ENCODE results near the gene BMP7.

The BMP7 gene

GRCh38 chr20:57147185-57147584 lies 119.3 kb downstream of the BMP7 start:
- DNase-seq (ENCODE audit: extremely low read depth, low read depth): no peak
- TF ChIP-seq, protein P1, sequence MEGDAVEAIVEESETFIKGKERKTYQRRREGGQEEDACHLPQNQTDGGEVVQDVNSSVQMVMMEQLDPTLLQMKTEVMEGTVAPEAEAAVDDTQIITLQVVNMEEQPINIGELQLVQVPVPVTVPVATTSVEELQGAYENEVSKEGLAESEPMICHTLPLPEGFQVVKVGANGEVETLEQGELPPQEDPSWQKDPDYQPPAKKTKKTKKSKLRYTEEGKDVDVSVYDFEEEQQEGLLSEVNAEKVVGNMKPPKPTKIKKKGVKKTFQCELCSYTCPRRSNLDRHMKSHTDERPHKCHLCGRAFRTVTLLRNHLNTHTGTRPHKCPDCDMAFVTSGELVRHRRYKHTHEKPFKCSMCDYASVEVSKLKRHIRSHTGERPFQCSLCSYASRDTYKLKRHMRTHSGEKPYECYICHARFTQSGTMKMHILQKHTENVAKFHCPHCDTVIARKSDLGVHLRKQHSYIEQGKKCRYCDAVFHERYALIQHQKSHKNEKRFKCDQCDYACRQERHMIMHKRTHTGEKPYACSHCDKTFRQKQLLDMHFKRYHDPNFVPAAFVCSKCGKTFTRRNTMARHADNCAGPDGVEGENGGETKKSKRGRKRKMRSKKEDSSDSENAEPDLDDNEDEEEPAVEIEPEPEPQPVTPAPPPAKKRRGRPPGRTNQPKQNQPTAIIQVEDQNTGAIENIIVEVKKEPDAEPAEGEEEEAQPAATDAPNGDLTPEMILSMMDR (IDR thresholded peaks at IDR 0.05; ENCODE audit: low read depth, low read length): no peak

GRCh38 chr20:57146155-57146554 lies 120.3 kb downstream of the BMP7 start:
- DNase-seq (ENCODE audit: extremely low read depth, low read depth): no peak
- TF ChIP-seq, protein P1 (IDR thresholded peaks at IDR 0.05; ENCODE audit: low read depth, low read length): no peak

GRCh38 chr20:57145089-57145631 lies 121.3 kb downstream of the BMP7 start:
- TF ChIP-seq, protein P1 (IDR thresholded peaks at IDR 0.05; ENCODE audit: low read depth, low read length): no peak
- DNase-seq (ENCODE audit: extremely low read depth, low read depth): no peak

DNA sequence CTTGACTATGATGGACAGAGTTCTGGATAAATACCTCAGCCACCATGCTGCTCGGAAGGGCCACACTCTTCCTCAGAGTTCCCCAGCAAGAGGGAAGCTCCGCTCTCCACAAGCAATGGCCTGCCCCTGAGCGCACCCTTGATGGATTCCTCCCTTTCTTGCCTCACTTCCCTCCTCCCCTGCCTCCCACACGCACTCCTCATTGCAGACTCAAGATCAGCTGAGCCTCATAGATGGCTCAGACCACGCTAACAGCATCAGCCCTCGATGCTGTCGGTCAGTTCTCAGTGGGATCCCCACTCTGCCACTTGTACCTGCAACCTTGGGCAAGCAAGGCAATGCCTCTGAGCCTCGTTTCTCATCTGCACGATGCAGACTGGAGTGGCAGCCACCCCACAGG lies 123.3 kb downstream of the BMP7 start:
- no peak for DNase-seq (ENCODE audit: extremely low read depth, low read depth)
- TF ChIP-seq, protein P1 (IDR thresholded peaks at IDR 0.05; ENCODE audit: low read depth, low read length): no peak

- TF ChIP-seq, protein P1 (IDR thresholded peaks at IDR 0.05; ENCODE audit: low read depth, low read length): no peak
- DNase-seq (ENCODE audit: extremely low read depth, low read depth): no peak
Measured at GRCh38 chr20:57142667-57143066, 123.8 kb downstream of the BMP7 start.

GRCh38 chr20:57141492-57141891 lies 124.9 kb downstream of the BMP7 start:
- TF ChIP-seq, protein P1 (IDR thresholded peaks at IDR 0.05; ENCODE audit: low read depth, low read length): no peak
- DNase-seq (ENCODE audit: extremely low read depth, low read depth): no peak

DNA sequence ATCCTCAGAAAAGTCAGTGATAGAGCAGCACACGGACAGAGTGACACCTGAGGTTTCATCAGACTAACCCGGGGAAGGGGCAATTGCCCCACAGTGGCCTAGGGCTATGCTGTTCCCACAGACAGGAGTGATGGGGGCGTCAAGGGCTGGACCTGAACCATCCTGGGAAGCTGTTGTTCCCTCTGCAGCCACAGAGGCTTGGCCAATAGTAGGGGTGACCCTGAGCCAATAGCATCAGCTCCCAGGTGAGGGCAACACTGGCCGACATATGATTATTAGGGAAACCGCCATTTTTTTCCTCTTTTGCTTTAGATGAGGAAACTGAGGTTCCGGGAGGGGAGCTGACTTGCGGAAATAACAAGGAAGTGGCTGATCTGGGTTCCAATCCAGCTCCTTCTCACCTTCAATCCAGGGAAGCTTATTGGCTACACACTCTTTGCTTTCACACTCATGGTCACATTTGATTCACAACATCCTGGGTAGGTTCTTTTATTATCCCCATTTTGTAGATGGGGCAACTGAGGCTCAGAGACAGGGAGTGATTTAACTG lies 126.0 kb downstream of the BMP7 start:
- TF ChIP-seq, protein P1 (IDR thresholded peaks at IDR 0.05; ENCODE audit: low read depth, low read length): no peak
- DNase-seq (ENCODE audit: extremely low read depth, low read depth): no peak

Measured in AG09319 (cell line).